ENCODE data around the gene AKIP1.
"Not testable (repeated sequence)": the region's sequence is repeated elsewhere in the genome, so short reads cannot be mapped to it uniquely, and the experiment has no call there.

Gene AKIP1

GRCh38 chr11:8870411-8871170 is 40.4 kb upstream of the AKIP1 start:
- H3K27ac ChIP-seq: no peak overlapping the region
- H3K27me3 ChIP-seq: peaks cover 94% of the 10 kb centered on the region
- H3K4me1 ChIP-seq (ENCODE audit: control insufficient read depth in 1 of 2, insufficient read depth in 1 of 2, low read depth in 1 of 2, low read length in 1 of 2): peaks cover 7 to 10% of the 10 kb centered on the region in 2 experiments
- no peak for TF ChIP-seq CTCF (IDR thresholded peaks at IDR 0.05)
- H3K36me3 ChIP-seq: no peaks in the 10 kb centered on the region
- H3K4me3 ChIP-seq (ENCODE audit: low read depth in 1 of 2, low read length in 1 of 2): peak overlapping the region in 1 of 2 experiments; percentile 32
- no peaks in the 10 kb centered on the region for H3K9me3 ChIP-seq

- TF ChIP-seq CTCF (IDR thresholded peaks at IDR 0.05): no peak
- Histone ChIP-seq H3K4me3 (ENCODE audit: low read depth in 1 of 2, low read length in 1 of 2) (no peak overlapping the region), H3K9me3 (no peaks in the 10 kb centered on the region), H3K27me3 (peaks cover 98% of the 10 kb centered on the region), H3K36me3 (no peaks in the 10 kb centered on the region), H3K27ac (no peak overlapping the region), H3K4me1 (ENCODE audit: control insufficient read depth in 1 of 2, insufficient read depth in 1 of 2, low read depth in 1 of 2, low read length in 1 of 2) (peaks cover 7 to 10% of the 10 kb centered on the region in 2 experiments)
These were observed 39.7 kb upstream of the AKIP1 start for GRCh38 chr11:8871171-8871775.

- Histone ChIP-seq H3K9me3 (no peaks in the 10 kb centered on the region), H3K4me1 (ENCODE audit: control insufficient read depth in 1 of 2, insufficient read depth in 1 of 2, low read depth in 1 of 2, low read length in 1 of 2) (peaks cover 7 to 10% of the 10 kb centered on the region in 2 experiments), H3K27me3 (peaks cover 98% of the 10 kb centered on the region), H3K4me3 (ENCODE audit: low read depth in 1 of 2, low read length in 1 of 2) (no peak overlapping the region), H3K36me3 (no peaks in the 10 kb centered on the region), H3K27ac (no peak overlapping the region)
- no peak for TF ChIP-seq CTCF (IDR thresholded peaks at IDR 0.05)
These were observed 39.0 kb upstream of the AKIP1 start for GRCh38 chr11:8871962-8872361.

GRCh38 chr11:8873741-8874405 is 37.1 kb upstream of the AKIP1 start:
- no peaks in the 10 kb centered on the region for H3K36me3 ChIP-seq
- H3K27ac ChIP-seq: no peak overlapping the region
- peaks cover 97% of the 10 kb centered on the region for H3K27me3 ChIP-seq
- H3K4me3 ChIP-seq (ENCODE audit: low read depth in 1 of 2, low read length in 1 of 2): no peak overlapping the region
- H3K9me3 ChIP-seq: no peaks in the 10 kb centered on the region
- TF ChIP-seq CTCF (IDR thresholded peaks at IDR 0.05): no peak
- peaks cover 7 to 10% of the 10 kb centered on the region in 2 experiments for H3K4me1 ChIP-seq (ENCODE audit: control insufficient read depth in 1 of 2, insufficient read depth in 1 of 2, low read depth in 1 of 2, low read length in 1 of 2)

- H3K4me3 ChIP-seq (ENCODE audit: low read depth in 1 of 2, low read length in 1 of 2): no peak overlapping the region
- no peak for TF ChIP-seq CTCF (IDR thresholded peaks at IDR 0.05)
- no peak overlapping the region for H3K27ac ChIP-seq
- no peaks in the 10 kb centered on the region for H3K4me1 ChIP-seq (ENCODE audit: control insufficient read depth in 1 of 2, insufficient read depth in 1 of 2, low read depth in 1 of 2, low read length in 1 of 2)
- H3K27me3 ChIP-seq: peaks cover 79% of the 10 kb centered on the region
- no peaks in the 10 kb centered on the region for H3K36me3 ChIP-seq
- H3K9me3 ChIP-seq: no peaks in the 10 kb centered on the region
These were observed 32.2 kb upstream of the AKIP1 start for GRCh38 chr11:8878771-8879170.

- H3K4me3 ChIP-seq (ENCODE audit: low read depth in 1 of 2, low read length in 1 of 2); H3K36me3 ChIP-seq; H3K9me3 ChIP-seq; H3K27ac ChIP-seq; H3K4me1 ChIP-seq (ENCODE audit: control insufficient read depth in 1 of 2, insufficient read depth in 1 of 2, low read depth in 1 of 2, low read length in 1 of 2): not testable (repeated sequence)
- H3K27me3 ChIP-seq: peaks cover 53% of the 10 kb centered on the region
These were observed 29.4 kb upstream of the AKIP1 start for GRCh38 chr11:8881585-8881984.
